ENCODE data around the gene JMJD1C.
A peak's percentile ranks its signal among the peaks of the same experiment; 100 is the strongest.
"Not testable (repeated sequence)": the region's sequence is repeated elsewhere in the genome, so short reads cannot be mapped to it uniquely, and the experiment has no call there.

The JMJD1C gene

GRCh38 chr10:63465293-63466143, at the start of gene JMJD1C:
JMJD1C (minus strand) TSS chr10:63465977; CDS start chr10:63465662, 315 bp downstream.
- peak; percentile 75 for DNase-seq

- peak; percentile 24 for DNase-seq
Measured at GRCh38 chr10:63515002-63515763, 49.4 kb upstream of the JMJD1C start.

GRCh38 chr10:63506554-63506953, 40.8 kb upstream of the JMJD1C start:
- DNase-seq, result no peak

- no peak for DNase-seq
Measured at GRCh38 chr10:63505562-63505961, 39.8 kb upstream of the JMJD1C start.

GRCh38 chr10:63504145-63504881, 38.5 kb upstream of the JMJD1C start:
- no peak for DNase-seq

GRCh38 chr10:63503395-63503794, 37.6 kb upstream of the JMJD1C start:
- no peak for DNase-seq

- DNase-seq, result no peak
Measured at GRCh38 chr10:63502832-63503231, 37.1 kb upstream of the JMJD1C start.

GRCh38 chr10:63501954-63502353, 36.2 kb upstream of the JMJD1C start:
- DNase-seq, result no peak

- not testable (repeated sequence) for DNase-seq
Measured at GRCh38 chr10:63500551-63500950, 34.8 kb upstream of the JMJD1C start.

- no peak for DNase-seq
Measured at GRCh38 chr10:63498665-63499064, 32.9 kb upstream of the JMJD1C start.

- DNase-seq, result no peak
Measured at GRCh38 chr10:63497321-63497720, 31.5 kb upstream of the JMJD1C start.

GRCh38 chr10:63496561-63496960, 30.8 kb upstream of the JMJD1C start:
- DNase-seq, result no peak

GRCh38 chr10:63494951-63495350, 29.2 kb upstream of the JMJD1C start:
- DNase-seq, result no peak

- DNase-seq, result no peak
Measured at GRCh38 chr10:63493004-63493403, 27.2 kb upstream of the JMJD1C start.

GRCh38 chr10:63492317-63492690, 26.5 kb upstream of the JMJD1C start:
- not testable (repeated sequence) for DNase-seq

GRCh38 chr10:63491588-63492316, 26.0 kb upstream of the JMJD1C start:
- no peak for DNase-seq

GRCh38 chr10:63489838-63490237, 24.1 kb upstream of the JMJD1C start:
- DNase-seq, result no peak

GRCh38 chr10:63487990-63488389, 22.2 kb upstream of the JMJD1C start:
- DNase-seq, result no peak

- no peak for DNase-seq
Measured at GRCh38 chr10:63483983-63484382, 18.2 kb upstream of the JMJD1C start.

GRCh38 chr10:63481815-63482421, 16.1 kb upstream of the JMJD1C start:
- DNase-seq, result no peak

- no peak for DNase-seq
Measured at GRCh38 chr10:63480237-63480636, 14.5 kb upstream of the JMJD1C start.

GRCh38 chr10:63478564-63478963, 12.8 kb upstream of the JMJD1C start:
- DNase-seq, result no peak
